Thyroid gland (tissue), 4 donors: ENCODE data around the gene PRKCE. TPM values are rescaled to one million over a fixed set of nuclear protein-coding genes. Genes with fewer than 3 reads are reported as not detected.
"Not testable (repeated sequence)": the region's sequence is repeated elsewhere in the genome, so short reads cannot be mapped to it uniquely, and the experiment has no call there.

Experiments
- DNase-seq, 2 donors: peaks; one replicate each; pipeline ENCODE4 v3.0.0-alpha.2; 2019
- H3K27ac ChIP-seq, 3 donors: fragments of 200-600 bp; sonication (generic); 1 replicate in 2 of 3; 2 replicates in 1 of 3; pipeline ENCODE4 v1.5.1; 2016 to 2019; ENCODE audit warnings: mild to moderate bottlenecking in 1 of 3, moderate library complexity in 1 of 3
- H3K27me3 ChIP-seq: fragments of 200-600 bp; sonication (generic); one replicate; pipeline ENCODE4 v1.5.1; 2019
- H3K36me3 ChIP-seq, 2 donors: fragments of 200-600 bp; sonication (generic); one replicate each; pipeline ENCODE4 v1.5.1; 2016 to 2019
- H3K4me1 ChIP-seq, 2 donors: fragments of 200-600 bp; sonication (generic); one replicate each; pipeline ENCODE4 v1.5.1; 2017 to 2019
- H3K4me3 ChIP-seq, 3 donors: fragments of 200-600 bp; sonication (generic); replicated peaks in 1 of 3; 1 replicate in 2 of 3; 2 replicates in 1 of 3; pipeline ENCODE4 v1.5.1; 2016; ENCODE audit warnings: mild to moderate bottlenecking in 1 of 3
- H3K9me3 ChIP-seq: fragments of 200-600 bp; sonication (generic); one replicate; pipeline ENCODE4 v1.5.1; 2017
- POLR2A ChIP-seq, 2 donors: fragments of 450-650 bp; IDR thresholded peaks; one replicate each; pipeline ENCODE4 v1.6.1; 2017; ENCODE audit warnings: antibody characterized with exemption in 2 of 2, mild to moderate bottlenecking in 2 of 2, moderate library complexity in 1 of 2
- WGBS, 2 donors: methylation state at CpG; one replicate each; pipeline ENCODE4 v1.1.5; 2017; 5-methylcytosine and 5-hydroxymethylcytosine counted together
- intact Hi-C: fragments of 100-400 bp; cut with DNase I; formaldehyde crosslinking; loops from one replicate; pipeline ENCODE4 v1.15.1; 2023
- total RNA-seq, 4 donors: library from RNA; depleted of rRNA; stranded (reverse); fragments of >200 nt; gene quantifications; one replicate each; pipeline ENCODE4 v1.2.3, GENCODE V29; 2016
- TF ChIP-seq, protein P1 (sequence below), 6 experiments: fragments of 200-600 bp in 3 of 6; fragments of 450-650 bp in 3 of 6; sonication (generic) in 3 of 6; IDR thresholded peaks; one replicate each; pipeline ENCODE4 v1.5.1; 2016 to 2019; ENCODE audit warnings: antibody characterized with exemption in 6 of 6, mild to moderate bottlenecking in 2 of 6, inconsistent platforms in 1 of 6, moderate library complexity in 1 of 6

PRKCE gene
- total RNA-seq, 4 donors from 2014 or later = 8.4 to 35.3 (median 15.2) TPM

DNA sequence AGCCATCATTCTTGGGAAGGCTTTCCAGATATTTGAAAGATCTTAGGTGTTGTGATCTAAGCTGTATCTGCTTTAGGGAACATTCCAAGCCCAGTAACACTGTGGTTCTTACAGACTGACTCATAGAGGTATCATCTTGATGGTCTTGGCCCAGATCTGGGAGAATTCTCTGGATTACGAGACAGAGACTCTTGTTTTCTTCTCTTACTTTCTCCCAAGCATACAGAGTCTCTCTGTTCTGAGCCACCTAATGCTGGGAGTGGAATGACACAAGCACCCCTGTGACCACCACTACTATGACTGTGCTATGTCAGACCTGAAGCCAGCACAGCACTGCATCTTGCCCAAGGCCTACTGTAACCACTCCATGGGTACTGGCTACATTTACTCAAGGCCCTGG lies 564.7 kb downstream of the PRKCE start:
- Histone ChIP-seq H3K36me3 (no peaks in the 10 kb centered on the region), H3K27ac (no peak overlapping the region), H3K4me1 (no peaks in the 10 kb centered on the region), H3K9me3 (no peaks in the 10 kb centered on the region), H3K4me3 (no peak overlapping the region), H3K27me3 (no peaks in the 10 kb centered on the region)
- intact Hi-C loops = no loop called here
- no peak for TF ChIP-seq POLR2A (IDR thresholded peaks at IDR 0.05)
- TF ChIP-seq, protein P1, sequence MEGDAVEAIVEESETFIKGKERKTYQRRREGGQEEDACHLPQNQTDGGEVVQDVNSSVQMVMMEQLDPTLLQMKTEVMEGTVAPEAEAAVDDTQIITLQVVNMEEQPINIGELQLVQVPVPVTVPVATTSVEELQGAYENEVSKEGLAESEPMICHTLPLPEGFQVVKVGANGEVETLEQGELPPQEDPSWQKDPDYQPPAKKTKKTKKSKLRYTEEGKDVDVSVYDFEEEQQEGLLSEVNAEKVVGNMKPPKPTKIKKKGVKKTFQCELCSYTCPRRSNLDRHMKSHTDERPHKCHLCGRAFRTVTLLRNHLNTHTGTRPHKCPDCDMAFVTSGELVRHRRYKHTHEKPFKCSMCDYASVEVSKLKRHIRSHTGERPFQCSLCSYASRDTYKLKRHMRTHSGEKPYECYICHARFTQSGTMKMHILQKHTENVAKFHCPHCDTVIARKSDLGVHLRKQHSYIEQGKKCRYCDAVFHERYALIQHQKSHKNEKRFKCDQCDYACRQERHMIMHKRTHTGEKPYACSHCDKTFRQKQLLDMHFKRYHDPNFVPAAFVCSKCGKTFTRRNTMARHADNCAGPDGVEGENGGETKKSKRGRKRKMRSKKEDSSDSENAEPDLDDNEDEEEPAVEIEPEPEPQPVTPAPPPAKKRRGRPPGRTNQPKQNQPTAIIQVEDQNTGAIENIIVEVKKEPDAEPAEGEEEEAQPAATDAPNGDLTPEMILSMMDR (IDR thresholded peaks at IDR 0.05) = no peak
- WGBS, 2 donors = no CpG with 5 or more reads among the region's 1 CpG
- no peak for DNase-seq

DNA sequence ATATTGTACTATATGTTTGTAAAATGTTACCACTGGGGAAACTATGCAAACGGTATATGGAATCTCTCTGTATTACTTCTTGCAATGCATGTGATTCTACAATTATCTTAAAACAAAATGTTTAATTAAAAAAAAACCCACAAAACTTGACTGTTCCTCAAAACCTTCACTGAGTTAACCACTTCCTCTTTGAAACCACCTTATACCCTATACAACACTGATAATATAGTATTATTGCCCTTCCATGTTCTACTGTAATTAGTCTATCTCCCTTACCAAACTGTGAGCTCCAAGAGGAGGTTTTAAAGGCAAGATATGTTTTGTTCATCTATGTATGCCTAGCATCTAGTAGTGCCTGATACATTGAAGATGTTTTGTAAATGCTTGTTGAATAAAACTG lies 572.0 kb downstream of the PRKCE start:
- H3K9me3 ChIP-seq, H3K27me3 ChIP-seq, H3K27ac ChIP-seq, H3K36me3 ChIP-seq, intact Hi-C loops, DNase-seq, H3K4me3 ChIP-seq, H3K4me1 ChIP-seq: not testable (repeated sequence)
- WGBS, 2 donors = 90 to 91% methylated on average over 1 of the region's 1 CpG

DNA sequence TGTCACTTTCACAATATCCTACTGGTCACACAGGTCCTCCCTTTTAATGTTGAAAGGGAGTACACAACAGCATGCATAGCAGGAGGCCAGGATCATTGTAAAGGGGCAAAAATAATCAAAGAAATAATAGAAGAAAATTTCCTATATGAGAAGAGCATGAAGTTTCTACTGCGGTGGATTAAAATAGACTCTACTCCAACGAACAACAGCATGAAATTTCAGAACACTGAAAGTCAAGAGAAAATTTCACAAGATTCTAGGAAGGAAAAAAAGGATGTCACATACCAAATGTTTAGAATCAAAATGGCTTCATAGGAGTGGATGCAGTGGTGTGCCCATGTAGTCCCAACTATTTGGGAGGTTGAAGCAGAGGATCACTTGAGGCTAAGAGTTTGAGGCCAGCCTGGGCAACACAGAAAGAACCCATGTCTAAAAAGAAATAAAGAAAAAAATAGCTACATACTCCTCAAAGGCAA lies 573.7 kb downstream of the PRKCE start:
- 90 to 96% methylated on average over 2 of the region's 2 CpGs for WGBS, 2 donors
- no peaks in the 10 kb centered on the region for H3K9me3 ChIP-seq
- peak overlapping the region in 1 of 3 donors; percentile 39 for H3K27ac ChIP-seq
- H3K36me3 ChIP-seq = no peaks in the 10 kb centered on the region
- H3K27me3 ChIP-seq = no peaks in the 10 kb centered on the region
- H3K4me1 ChIP-seq = peaks cover 0 to 2% of the 10 kb centered on the region in 2 donors
- TF ChIP-seq, protein P1 (IDR thresholded peaks at IDR 0.05) = no peak
- TF ChIP-seq POLR2A (IDR thresholded peaks at IDR 0.05) = no peak
- H3K4me3 ChIP-seq = no peak overlapping the region
- DNase-seq = no peak
- intact Hi-C loops = no loop called here

DNA sequence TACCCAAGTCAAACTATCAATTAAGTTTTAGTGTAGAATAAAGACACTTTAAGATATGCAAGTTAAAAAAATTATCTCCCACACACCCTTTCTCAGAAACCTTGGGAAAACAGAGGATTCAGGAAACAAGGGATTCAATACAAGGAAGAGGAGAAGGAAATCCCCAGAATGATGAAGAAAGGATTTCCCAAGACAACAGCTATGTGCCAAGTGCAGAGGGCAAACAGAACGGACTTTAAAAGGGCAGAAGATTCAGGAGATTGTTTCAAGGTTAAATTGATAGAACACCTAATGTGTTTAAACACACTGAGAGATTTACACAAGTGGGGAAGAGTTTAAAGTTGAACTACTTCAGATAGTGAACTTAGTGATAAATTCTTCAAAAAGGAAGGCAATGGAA lies 574.3 kb downstream of the PRKCE start:
- Histone ChIP-seq H3K9me3 (no peaks in the 10 kb centered on the region), H3K4me1 (peaks cover 0 to 3% of the 10 kb centered on the region in 2 donors), H3K36me3 (no peaks in the 10 kb centered on the region), H3K27ac (no peak overlapping the region), H3K27me3 (no peaks in the 10 kb centered on the region), H3K4me3 (no peak overlapping the region)
- TF ChIP-seq, protein P1 (IDR thresholded peaks at IDR 0.05) = no peak
- no peak for TF ChIP-seq POLR2A (IDR thresholded peaks at IDR 0.05)
- DNase-seq = no peak
- 66 to 76% methylated on average over 1 of the region's 1 CpG for WGBS, 2 donors
- intact Hi-C loops = no loop called here

DNA sequence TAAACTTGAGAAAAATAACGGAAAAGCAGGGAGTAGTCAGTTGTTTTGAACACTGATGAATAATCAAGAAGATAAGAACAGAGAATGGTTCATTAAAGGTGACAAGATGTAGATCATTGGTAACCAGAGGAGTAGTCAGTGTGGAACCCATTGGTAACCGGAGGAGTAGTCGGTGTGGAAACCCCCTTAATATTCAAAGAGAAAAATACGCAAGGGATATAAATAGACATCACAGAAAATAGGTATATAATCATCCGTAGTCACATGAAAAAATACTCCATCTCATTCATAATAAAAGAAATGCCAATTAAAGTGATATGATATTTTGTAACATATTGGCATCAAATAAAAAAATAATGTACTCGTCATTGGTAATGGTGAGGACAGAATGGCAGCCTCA lies 575.1 kb downstream of the PRKCE start:
- intact Hi-C loops = no loop called here
- no peak for DNase-seq
- TF ChIP-seq, protein P1 (IDR thresholded peaks at IDR 0.05) = no peak
- TF ChIP-seq POLR2A (IDR thresholded peaks at IDR 0.05) = no peak
- Histone ChIP-seq H3K4me1 (peaks cover 0 to 9% of the 10 kb centered on the region in 2 donors), H3K27ac (no peak overlapping the region), H3K4me3 (no peak overlapping the region), H3K27me3 (no peaks in the 10 kb centered on the region), H3K36me3 (no peaks in the 10 kb centered on the region), H3K9me3 (no peaks in the 10 kb centered on the region)
- 92 to 96% methylated on average over 6 of the region's 6 CpGs for WGBS, 2 donors

DNA sequence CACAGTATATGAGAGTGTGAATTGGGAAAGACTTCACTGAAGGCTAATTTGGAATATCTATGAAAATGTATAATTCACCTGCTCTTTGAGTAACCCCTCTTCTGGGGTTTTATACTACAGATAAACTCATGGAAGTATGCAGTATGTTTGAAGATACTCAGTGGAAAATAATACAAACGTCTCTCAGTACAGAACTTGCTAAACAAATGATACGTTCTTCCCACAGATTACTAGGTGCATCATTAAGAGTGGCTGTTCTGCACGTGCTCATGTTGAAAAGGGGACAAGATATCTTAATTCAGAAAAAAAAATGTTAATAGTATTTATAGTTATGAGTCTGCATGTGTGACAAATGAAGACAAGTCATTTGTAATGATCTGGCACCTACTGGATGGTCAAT lies 575.5 kb downstream of the PRKCE start:
- Histone ChIP-seq H3K4me3 (no peak overlapping the region), H3K9me3 (no peaks in the 10 kb centered on the region), H3K36me3 (no peaks in the 10 kb centered on the region), H3K27me3 (no peaks in the 10 kb centered on the region), H3K4me1 (peaks cover 0 to 9% of the 10 kb centered on the region in 2 donors), H3K27ac (no peak overlapping the region)
- WGBS, 2 donors = 80 to 82% methylated on average over 3 of the region's 3 CpGs
- no peak for TF ChIP-seq POLR2A (IDR thresholded peaks at IDR 0.05)
- TF ChIP-seq, protein P1 (IDR thresholded peaks at IDR 0.05) = no peak
- intact Hi-C loops = no loop called here
- no peak for DNase-seq
